IPS-NIHi11 (cell line): ENCODE results near the gene ZNF385B.
"Not testable (repeated sequence)": the region's sequence is repeated elsewhere in the genome, so short reads cannot be mapped to it uniquely, and the experiment has no call there.

Source experiments
- DNase-seq: peaks from one replicate; pipeline ENCODE4 v3.0.0; 2012; ENCODE audit warnings: mixed read lengths, low spot score

ZNF385B gene

DNA sequence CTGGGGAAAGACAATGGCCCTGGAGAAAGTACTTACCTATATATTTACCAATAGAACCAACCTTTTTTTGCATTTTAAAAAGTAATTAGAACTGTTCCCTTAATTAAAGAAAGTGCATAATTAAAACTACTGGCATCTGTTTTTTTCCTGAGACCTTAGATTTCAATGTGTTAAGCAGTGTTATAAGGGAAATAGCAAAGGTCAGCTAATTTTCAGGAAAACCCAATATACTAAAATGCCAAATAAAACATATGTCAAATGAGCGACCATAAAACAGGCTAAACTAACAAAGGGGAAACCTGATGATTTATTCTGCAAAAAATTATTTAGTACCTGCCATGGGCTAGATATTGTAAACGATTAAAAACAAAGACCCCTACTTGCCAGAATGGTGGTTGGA, 372.8 kb downstream of the ZNF385B start:
- no peak for DNase-seq

DNA sequence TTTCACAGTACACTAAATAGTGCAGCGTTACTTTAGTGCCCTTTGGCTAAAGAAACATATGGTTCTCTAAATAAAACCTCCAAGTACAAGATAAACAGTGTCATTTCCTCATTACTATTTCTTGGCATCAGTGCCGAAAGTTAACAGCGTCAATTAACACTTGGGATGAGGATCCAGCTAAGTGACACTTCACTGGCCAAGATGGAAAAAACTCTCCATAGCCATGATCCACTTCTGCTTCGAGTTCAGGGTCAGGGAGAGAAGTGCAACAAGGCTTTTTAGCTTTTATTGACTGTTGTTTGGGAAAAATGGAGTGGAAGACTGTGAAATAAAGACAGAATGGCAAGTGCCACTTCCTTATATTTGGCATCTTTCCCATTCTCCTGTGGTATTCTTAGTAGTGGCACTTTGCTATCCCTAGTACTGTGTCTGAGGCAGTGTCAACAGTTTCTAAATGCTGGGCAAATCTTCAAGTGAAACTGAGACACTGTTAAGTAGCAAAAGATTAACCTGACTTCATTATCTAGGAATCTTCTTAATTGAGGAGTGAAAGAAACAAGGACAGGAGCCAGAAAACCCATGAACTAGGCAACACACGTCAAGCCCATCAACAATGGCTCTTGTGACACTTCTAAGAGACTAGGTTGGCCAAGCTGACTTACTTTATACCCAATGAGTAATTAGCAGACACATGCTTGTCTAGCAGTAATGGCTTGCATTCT, 374.2 kb downstream of the ZNF385B start:
- no peak for DNase-seq

DNA sequence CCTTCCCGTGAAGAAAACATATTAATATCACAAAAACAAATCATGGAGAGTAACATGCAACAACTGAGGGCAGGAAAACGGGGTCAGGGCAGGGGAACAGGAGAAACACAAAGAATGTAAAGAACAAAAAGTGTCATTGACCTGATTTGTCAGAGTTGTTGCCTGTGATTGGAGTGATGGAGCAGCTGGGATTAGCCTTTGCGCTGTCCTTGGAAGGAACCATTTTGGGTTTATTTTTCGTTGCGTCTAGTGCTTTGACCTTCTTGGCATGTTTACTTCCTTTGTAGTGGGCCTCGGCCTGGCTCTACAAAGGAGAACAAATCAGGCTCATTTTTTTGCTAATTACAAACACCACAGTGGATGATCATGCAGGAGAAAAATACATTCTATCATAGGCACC, 378.3 kb downstream of the ZNF385B start:
- no peak for DNase-seq

DNA sequence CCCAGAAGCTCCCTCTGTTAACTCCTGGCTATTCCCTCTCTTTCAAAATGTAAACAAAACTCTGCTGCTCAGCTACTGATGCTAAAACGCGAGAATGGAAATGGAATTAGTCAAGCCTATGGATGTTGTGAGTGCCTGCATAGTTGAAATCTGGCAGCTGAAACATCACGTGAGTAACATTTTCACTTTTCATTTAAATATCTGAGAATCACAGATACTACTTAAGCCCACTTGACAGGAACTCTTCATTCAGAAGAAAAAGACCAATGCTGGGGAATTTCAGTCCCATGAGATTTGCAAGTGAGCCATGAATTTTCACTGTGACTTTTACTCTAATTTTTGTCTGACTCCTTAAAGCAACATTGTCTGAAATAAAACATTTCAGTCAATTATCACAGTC, 381.5 kb downstream of the ZNF385B start:
- no peak for DNase-seq

DNA sequence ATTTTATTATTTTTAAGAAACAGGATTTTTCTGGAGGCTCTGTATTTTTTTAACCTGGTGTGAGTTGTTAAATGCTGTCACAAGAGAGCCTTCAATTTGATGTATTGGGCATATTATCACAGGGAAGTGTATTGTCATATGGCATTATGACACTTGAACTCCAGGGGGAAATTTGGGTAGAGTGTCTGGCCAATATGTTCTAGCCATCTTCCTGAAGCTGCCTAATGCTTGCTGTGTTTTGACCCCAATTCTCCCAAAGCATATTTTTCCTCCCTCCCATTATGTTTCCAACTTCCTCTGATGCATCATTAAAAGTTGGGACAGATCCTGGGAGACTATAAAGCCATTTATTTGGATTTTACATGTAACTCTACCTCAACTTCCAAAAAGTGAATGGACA, 382.6 kb downstream of the ZNF385B start:
- DNase-seq = no peak

DNA sequence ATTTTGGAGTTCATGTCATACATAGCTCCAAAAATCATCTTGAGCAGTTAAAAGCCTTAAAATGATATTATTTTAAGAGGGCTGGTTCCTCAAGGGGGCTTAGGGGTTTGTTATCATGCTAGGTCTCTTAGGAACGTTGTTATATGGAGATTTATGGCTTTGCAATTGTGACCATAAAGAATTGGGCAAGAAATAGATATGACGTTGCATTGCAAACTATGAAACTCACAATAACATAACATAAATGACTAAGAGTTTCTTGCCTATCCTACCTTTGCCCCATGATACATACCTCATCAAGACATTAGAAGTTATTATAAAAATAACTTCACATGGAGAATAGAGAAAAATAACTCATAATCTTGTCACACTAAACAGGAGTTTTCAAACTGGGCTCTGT, 390.4 kb downstream of the ZNF385B start:
- DNase-seq = no peak

DNA sequence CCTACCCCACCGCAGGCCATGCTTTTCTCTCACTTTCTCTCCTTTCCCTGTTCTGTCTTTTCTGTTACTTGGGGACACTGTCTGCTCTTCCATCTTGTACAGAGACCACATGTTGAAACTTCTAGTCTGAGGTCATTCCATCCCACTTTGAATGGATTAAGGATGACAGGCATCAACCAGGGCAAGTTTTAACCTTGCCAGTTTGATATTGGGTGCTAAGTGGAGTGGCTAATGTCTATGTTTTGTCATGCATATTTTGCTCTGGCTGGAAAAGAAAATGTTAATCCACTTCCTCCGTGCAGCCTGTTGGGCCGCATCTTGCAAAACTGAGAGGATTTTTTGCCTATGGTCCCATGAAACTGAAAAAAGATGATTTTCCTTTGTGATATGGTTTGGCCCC, 391.3 kb downstream of the ZNF385B start:
- peak; percentile 15 for DNase-seq

DNA sequence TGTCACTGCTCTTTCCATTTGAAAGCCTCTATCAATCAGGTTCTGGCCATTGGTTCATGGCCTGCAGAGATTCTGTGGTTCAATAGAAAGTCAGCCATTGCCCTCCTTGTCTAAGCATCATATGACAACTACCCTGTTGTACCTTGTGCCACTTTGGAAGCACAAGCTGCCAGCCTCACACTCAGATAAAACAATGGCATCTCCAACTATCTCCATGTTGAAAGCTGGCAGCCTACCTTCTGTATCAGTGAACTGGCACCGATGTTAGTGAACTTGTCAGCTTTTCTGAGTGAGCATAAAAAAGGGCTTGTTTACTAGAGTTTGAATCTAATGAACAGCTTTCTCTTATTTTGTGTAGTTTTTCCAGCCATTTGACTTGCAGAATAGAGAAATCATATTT, 393.5 kb downstream of the ZNF385B start:
- DNase-seq = no peak

DNA sequence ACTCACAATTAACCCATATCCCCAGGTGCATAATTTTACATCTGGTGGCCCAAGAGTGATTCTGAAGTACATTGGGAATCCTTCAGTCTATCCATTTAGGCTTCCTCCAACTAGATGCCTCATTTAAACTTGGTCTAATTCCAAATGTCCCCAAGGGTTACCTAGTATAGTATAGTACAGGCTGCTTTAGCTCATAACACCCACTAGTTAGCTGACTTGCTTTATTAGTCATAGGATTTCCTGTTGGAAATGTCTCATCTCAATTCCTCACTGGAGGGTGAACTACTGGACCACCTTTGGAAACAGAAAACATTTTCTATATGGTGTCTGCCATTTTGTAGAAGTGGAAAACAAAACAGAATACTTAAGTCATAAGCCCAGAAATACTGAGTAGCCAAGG, 394.3 kb downstream of the ZNF385B start:
- DNase-seq = no peak

DNA sequence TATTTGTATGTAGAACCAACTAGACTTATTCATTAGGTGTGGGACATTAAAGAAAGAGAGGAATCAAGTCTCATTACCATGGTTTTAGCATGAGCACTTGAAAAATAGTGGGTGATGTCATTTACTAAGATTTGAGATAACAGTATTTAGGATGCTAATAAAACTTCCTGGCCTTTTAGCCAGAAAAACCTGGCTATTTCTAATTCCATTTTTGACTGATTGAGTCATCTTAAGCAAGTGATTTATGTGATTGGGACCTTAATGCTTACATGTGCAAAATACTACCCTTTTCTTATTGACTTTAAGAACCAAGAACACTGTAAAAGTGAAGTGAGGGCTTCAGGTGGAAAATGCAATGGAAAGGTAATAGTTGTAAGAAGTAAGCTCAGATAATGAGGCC, 400.0 kb downstream of the ZNF385B start:
- no peak for DNase-seq

DNA sequence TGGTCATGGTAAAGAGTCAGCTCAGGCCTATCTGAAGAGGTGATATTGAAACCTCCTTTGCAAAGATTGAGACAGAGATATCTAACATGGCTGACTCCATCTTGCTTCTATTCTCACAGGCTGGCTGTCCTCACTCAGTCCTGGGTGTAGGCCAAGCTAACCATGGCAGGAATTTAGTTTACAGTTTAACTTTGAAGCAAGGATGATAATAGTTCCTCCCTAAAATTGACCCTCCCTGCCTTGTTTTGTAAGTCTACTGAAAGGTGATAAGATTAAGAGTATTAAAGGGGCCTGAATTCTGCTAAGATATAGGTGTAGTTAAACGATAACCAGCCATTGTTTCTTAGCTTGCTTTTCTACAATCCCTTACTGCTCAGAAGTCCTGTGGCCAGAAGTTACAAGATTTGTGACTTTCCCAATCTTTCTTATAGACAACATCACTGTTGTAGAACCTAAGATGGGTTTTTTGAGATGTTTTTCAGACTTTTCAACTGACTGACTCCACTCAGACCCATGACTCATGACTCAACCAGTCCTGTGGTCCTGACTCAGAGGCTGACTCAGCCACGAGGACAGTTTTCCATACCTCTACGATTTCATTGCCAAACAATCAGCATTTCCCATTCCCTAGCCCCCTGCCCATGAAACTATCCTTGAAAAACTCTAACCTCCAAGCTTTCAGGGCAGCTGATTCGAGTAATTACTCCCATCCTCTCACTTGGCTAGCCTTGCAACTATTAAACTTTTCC, 401.1 kb downstream of the ZNF385B start:
- no peak for DNase-seq

DNA sequence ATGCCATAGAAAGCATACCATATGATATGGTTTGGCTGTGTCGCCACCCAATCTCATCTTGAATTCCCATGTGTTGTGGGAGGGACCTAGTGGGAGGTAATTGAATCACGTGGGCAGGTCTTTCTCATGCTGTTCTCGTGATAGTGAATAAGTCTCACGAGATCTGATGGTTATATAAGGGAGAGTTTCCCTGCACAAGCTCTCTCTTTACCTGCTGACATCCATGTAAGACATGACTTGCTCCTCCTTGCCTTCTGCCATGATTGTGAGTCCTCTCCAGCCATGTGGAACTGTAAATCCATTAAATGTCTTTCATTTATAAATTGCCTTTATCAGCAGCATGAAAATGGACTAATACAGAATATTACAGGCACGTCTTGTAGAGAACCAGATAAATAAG, 403.3 kb downstream of the ZNF385B start:
- not testable (repeated sequence) for DNase-seq

DNA sequence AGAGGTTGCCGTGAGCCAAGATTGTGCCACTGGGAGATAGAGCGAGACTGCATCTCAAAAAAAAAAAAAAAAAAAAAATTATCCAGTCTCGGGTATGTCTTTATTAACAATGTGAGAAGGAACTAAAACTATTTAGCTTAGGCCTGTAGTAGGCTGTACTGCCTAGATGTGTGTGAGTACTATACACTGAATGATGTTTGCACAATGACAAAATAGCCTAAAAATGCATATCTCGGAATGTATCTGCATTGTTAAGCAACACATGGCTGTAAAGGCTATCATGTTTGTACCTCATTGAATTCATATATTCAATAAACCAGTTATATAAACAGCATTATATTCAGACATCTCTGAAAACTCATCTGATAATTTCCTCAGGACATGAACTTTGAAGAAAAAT, 405.6 kb downstream of the ZNF385B start:
- DNase-seq = no peak

DNA sequence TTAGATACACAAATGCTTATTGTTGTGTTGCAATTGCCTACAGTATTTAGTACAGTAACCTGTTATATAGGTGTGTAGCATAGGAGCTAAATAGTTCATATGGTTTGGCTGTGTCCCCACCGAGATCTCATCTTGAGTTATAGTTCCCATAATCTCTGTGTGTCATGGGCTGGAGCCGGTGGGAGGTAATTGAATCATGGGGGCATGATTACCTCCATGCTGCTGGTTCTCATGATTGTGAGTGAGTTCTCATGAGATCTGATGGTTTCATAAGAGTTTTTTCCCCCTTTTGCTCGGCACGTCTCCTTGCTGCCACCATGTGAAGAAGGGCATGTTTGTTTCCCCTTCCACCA, 406.3 kb downstream of the ZNF385B start:
- no peak for DNase-seq

DNA sequence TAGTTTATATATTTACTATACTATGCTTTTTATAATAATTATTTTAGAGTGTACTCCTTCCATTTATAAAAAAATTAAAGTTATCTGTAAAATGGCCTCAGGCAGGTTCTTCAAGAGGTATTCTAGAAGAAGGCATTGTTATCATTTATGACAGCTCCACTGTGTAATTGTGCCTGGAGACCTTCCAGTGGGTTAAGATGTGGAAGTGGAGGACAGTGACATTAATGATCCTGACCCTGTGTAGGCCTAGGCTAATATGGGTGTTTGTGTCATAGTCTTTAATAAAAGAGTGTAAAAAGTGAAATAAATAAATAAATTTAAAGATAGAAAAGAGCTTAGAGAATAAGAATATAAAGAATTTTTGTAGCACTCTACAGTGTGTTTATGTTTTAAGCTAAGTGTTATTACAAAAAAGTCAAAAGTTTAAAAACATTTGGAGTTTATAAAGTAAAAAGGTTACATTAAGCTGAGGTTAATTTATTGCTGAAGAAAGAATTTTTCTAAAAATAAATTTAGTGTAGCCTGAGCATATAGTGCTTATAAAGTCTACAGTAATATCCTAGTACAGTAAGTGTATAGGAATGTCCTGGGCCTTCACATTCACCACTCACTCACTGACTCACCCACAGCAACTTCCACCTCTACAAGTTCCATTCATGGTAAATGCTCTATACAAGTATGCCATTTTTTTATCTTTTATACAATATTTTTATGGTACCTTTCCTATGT, 406.8 kb downstream of the ZNF385B start:
- no peak for DNase-seq

DNA sequence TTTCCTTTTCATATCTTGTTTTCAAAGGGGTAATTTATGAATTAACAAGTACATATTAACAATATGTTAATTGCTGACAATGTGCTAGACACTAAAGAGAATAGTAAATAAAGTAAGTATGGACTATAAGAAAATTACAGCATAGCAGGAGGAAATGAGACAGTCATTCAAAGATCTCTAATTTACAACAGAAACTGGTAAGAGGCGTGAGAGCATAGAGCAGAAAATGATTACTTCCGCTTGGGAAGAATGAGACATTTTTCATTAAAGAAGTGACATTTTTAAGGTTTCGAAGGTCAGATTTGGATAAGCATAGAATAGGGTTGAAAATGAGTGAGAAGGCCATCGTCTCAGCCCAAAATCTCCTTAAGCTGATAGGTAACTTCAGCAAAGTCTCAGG, 412.4 kb downstream of the ZNF385B start:
- DNase-seq = no peak

DNA sequence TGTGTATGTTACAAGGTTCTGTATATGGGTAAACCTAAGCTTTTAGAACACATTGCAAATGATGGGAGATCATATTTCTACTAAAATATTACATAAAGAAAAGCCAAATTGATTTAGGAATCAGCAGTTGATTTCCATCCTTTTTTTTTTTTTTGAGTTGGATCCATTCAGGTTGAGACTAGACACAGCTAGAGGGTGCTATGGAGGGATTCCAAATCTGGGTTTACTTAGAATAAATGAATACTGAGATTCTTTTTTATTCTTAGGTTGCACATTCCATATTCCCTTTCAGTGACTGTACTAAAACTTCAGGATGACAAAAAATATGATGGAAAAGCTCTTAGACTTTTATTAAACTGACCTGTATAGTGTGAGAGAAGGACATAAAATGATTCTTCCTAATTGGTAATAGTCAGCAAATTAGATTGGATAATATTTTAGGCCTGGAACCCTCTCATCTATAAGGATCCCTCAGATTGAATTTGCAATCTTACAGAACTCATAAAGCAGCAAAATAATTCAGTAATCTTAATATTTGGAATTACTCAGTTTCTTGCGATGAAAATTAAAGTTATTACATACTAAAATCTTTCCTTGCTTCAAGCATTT, 413.5 kb downstream of the ZNF385B start:
- no peak for DNase-seq

DNA sequence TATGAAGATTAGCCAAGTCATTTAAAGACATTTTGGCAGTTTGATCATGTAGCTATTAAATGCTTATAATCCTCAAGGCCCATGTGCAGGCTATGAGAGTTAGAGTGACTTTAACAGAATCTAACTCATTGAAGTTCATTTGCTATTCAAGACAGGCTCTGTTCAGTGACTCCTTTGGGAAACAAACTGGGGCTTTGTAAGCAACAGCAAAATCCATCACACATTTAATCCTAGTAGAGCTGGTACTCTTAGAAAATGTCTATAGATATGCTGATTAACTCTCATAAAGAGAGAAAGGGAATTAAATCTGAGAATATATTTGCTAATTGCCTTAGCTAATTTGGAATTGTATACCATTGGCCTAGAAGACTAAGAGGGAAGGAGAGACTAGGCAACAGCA, 414.0 kb downstream of the ZNF385B start:
- DNase-seq = no peak

DNA sequence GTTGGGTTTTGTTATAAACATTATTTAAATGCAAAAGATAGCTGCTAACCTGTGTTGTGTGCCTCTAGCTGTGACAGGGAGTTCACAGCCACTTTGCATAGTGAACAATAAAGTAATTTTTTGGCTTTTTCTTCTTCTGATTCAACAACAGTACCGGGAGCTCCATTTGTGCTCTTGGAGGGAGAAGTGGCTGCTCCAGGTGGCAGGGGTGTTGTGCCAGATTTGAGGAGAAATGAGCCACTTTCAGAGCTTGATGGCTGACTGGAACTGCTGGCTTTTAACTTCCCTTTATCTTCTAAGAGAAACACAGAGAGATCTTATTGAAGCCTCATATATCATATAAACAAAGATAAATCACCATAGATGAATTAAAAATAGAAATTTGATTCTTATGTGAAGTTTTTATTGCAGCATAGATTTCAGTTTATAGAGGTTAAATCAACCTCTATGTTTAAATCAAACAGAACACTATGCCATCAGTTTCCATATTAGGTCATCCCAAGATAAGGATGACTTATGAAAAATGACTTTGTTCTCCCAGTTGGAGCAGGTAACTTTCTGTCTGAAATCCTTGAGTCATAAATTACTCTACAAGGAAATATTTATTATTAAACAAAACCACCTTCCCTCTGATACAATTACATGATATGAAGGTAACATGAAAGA, 414.8 kb downstream of the ZNF385B start:
- DNase-seq = no peak

DNA sequence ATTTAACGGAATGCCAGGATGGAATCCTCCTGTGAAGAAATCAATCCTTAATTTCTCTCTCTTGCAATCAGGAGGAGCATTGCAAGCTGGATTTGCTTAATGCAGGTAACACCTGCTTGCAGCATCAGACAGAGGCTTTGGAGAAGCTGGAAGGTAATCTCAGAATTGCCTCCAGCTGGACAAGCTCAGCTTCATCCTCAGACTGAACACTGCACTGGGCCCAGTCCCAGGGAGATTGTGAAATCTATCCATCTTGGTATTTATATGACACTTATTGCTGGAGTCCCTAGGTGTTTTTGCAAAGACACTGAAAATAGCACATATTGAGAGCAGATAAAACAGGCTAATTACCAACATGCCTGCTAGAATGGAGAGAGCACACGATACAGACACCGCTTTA, 417.4 kb downstream of the ZNF385B start:
- no peak for DNase-seq

DNA sequence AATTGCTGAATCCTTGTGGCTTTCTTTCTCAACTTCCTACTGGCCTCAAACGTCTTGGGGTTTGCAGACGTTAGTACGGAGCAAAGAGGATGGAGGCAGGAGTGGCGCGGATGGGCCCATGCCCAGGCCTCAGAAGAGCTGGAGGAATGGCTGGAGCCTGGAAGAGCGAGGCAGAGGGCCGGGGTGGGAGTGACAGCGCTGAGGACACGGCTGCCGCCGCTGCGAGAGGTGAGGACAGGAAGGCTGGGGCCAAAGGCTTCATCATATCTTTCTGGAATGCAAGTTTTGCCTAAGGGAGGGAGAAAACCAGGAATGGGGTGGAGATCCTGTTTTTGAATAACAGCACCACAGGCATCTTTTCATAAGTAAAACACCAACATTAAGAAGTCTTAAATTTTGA, 418.2 kb downstream of the ZNF385B start:
- peak; percentile 37 for DNase-seq

DNA sequence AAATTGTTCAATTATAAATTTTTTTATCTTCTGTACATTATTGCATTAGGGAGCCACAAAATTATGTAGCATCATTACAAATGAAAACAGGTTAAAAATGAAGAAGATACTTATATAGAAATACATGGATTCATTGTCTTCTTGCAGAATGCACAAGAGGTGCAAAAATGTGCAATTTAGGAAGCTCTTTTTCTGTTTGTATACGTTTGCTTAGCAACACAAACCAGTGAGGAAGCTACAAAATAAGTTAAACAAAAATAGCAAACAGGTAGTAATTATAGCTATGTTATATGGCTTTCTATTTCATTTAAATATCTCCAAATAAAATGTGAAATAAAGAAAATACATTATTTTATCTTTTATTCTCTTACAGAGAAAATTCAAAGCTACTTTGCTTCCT, 419.2 kb downstream of the ZNF385B start:
- DNase-seq = no peak
